HepG2 (cell line): Measurements from ENCODE around the gene GRM7. TPM values are rescaled to one million over a fixed set of nuclear protein-coding genes. Genes with fewer than 3 reads are reported as not detected.

ENCODE experiments used
- ATAC-seq: fragments of 200-7000 bp; cut with Tn5 transposase; 3 replicates; pipeline ENCODE4 v1.9.1; 2020; ENCODE audit warnings: mild to moderate bottlenecking, moderate library complexity
- BruUV-seq: library from RNA; stranded (reverse); fragments of 400-500 nt; replicated peaks from 2 replicates; lab custom pipeline; 2021; lab: Mats Ljungman, UMichigan
- CTCF ChIA-PET: fragments of 300-600 bp; formaldehyde crosslinking; extraction: SDS; loops from one replicate; lab custom pipeline; 2021; ENCODE audit warnings: low total read pairs, inconsistent platforms, low intra/inter-chr PET ratio; lab: Yijun Ruan, JAX
- POLR2A ChIA-PET: fragments of 350-600 bp; sonication (Branson Sonifier 250); formaldehyde crosslinking; loops from one replicate; lab custom pipeline; 2020; ENCODE audit warnings: antibody characterized with exemption, inconsistent platforms; lab: Yijun Ruan, JAX
- DNase-seq: peaks from one replicate; pipeline ENCODE4 v3.0.0-alpha.2; 2015; ENCODE audit warnings: low spot score
- FAIRE-seq: peaks from 3 replicates; lab custom pipeline; 2011; peaks lifted over from hg19 to GRCh38; lab: Jason Lieb, UNC
- H2AFZ ChIP-seq: one replicate; pipeline ENCODE4 v1.6.1; 2011; ENCODE audit warnings: low read length, inconsistent platforms
- H3K27ac ChIP-seq: fragments of 300-600 bp; 3 replicates; pipeline ENCODE4 v1.8.0; 2011; ENCODE audit warnings: mixed run types, mild to moderate bottlenecking, mixed read lengths, low read length, inconsistent platforms; ENCODE audit not compliant: insufficient read depth; ENCODE audit errors: extremely low read length
- H3K27me3 ChIP-seq, 2 experiments: fragments of 200-600 bp in 1 of 2; 2 replicates in 1 of 2; 3 replicates in 1 of 2; pipeline versions ENCODE4 v1.6.0 to v1.8.0; 2011; ENCODE audit warnings: low read length in 2 of 2, mild to moderate bottlenecking in 2 of 2, moderate library complexity in 2 of 2, inconsistent platforms in 1 of 2; ENCODE audit not compliant: insufficient read depth in 2 of 2, control insufficient read depth in 1 of 2
- H3K36me3 ChIP-seq, 2 experiments: fragments of 200-600 bp in 1 of 2; replicated peaks in 1 of 2; 2 replicates in 1 of 2; 3 replicates in 1 of 2; pipeline versions ENCODE4 v1.5.1 to v1.8.0; 2011; ENCODE audit warnings: low read length in 2 of 2, inconsistent platforms in 1 of 2; ENCODE audit not compliant: insufficient read depth in 2 of 2, control insufficient read depth in 1 of 2
- H3K4me1 ChIP-seq: 2 replicates; pipeline ENCODE4 v1.5.1; 2012; ENCODE audit warnings: low read length, inconsistent platforms; ENCODE audit not compliant: insufficient read depth
- H3K4me2 ChIP-seq: 2 replicates; pipeline ENCODE4 v1.6.0; 2011; ENCODE audit warnings: low read depth, low read length, inconsistent platforms
- H3K4me3 ChIP-seq, 3 experiments: fragments of 200-600 bp in 1 of 3; sonication (generic), shearing (Covaris generic) in 1 of 3; replicated peaks in 1 of 3; 2 replicates each; pipeline ENCODE4 v1.5.1; 2011 to 2016; ENCODE audit warnings: low read length in 3 of 3, inconsistent platforms in 2 of 3, low read depth in 2 of 3, mild to moderate bottlenecking in 2 of 3, control low read depth in 1 of 3, mixed read lengths in 1 of 3; ENCODE audit not compliant: insufficient read depth in 1 of 3
- H3K79me2 ChIP-seq: one replicate; pipeline ENCODE4 v1.6.1; 2011; ENCODE audit warnings: low read length, inconsistent platforms; ENCODE audit not compliant: insufficient read depth
- H3K9ac ChIP-seq: 2 replicates; pipeline ENCODE4 v1.6.0; 2011; ENCODE audit warnings: mild to moderate bottlenecking, low read depth, low read length, inconsistent platforms; ENCODE audit not compliant: insufficient read depth
- H3K9me3 ChIP-seq: 2 replicates; pipeline ENCODE4 v1.5.1; 2012; ENCODE audit warnings: mild to moderate bottlenecking, low read length
- H4K20me1 ChIP-seq: 2 replicates; pipeline ENCODE4 v1.6.0; 2011; ENCODE audit warnings: inconsistent platforms, mild to moderate bottlenecking, low read length, moderate library complexity; ENCODE audit not compliant: insufficient read depth
- JARID2 ChIP-seq: sonication (generic); formaldehyde crosslinking; IDR thresholded peaks from 2 replicates; pipeline ENCODE4 v1.8.1; 2023; ENCODE audit warnings: missing genetic modification reagents, inconsistent platforms; ENCODE audit not compliant: insufficient replicate concordance
- REXO4 ChIP-seq: sonication (generic); formaldehyde crosslinking; IDR thresholded peaks from 2 replicates; pipeline ENCODE4 v1.8.0; 2022; ENCODE audit warnings: missing genetic modification reagents, mild to moderate bottlenecking, borderline replicate concordance
- SOX6 ChIP-seq, 2 experiments: fragments of 450-650 bp in 1 of 2; sonication (generic) in 1 of 2; formaldehyde crosslinking in 1 of 2; IDR thresholded peaks; 2 replicates each; pipeline versions ENCODE4 v1.4.0 to v1.6.1; 2017 to 2020; ENCODE audit warnings: antibody characterized with exemption in 1 of 2, mild to moderate bottlenecking in 1 of 2, missing genetic modification reagents in 1 of 2
- TFE3 ChIP-seq: IDR thresholded peaks from 2 replicates; pipeline ENCODE4 v1.6.1; 2016
- ZNF225 ChIP-seq: sonication (generic); formaldehyde crosslinking; IDR thresholded peaks from 2 replicates; pipeline ENCODE4 v1.4.0; 2020; ENCODE audit warnings: mild to moderate bottlenecking, missing genetic modification reagents
- ZZZ3 ChIP-seq: sonication (generic); formaldehyde crosslinking; IDR thresholded peaks from 2 replicates; pipeline ENCODE4 v1.4.0; 2020; ENCODE audit warnings: missing genetic modification reagents, mild to moderate bottlenecking, borderline replicate concordance
- WGBS: methylation state at CpG from one replicate; pipeline ENCODE4 v1.1.6; 2017; ENCODE audit warnings: low lambda C conversion rate; 5-methylcytosine and 5-hydroxymethylcytosine counted together
- in situ Hi-C: cut with HindIII; loops from 2 replicates; pipeline ENCODE4 v1.10.0; 2017; ENCODE audit warnings: low pct_unique_long_range_greater_than_20kb; ENCODE audit not compliant: extremely low pct_ligation_motif_present
- intact Hi-C: fragments of 100-400 bp; cut with micrococcal nuclease; formaldehyde crosslinking; loops from one replicate; pipeline ENCODE4 v1.10.0; 2022; ENCODE audit not compliant: unreplicated experiment
- polyA plus RNA-seq, 8 experiments: library from polyadenylated mRNA; depleted of rRNA in 3 of 8; stranded (reverse) in 7 of 8; unstranded in 1 of 8; fragments of >200 nt; fragmentation: Illumina TruSeq in 4 of 8; extraction: Trizol in 4 of 8; gene quantifications; 2 replicates each; pipeline versions ENCODE4 v1.2.1 to v1.2.3, GENCODE V29; 2011 to 2016; ENCODE audit warnings: low read depth in 4 of 8, missing spikeins in 1 of 8, mixed read lengths in 1 of 8; ENCODE audit not compliant: insufficient read depth in 1 of 8
- total RNA-seq, 5 experiments: library from RNA; depleted of rRNA; stranded (reverse); fragments of >200 nt; fragmentation: Illumina TruSeq; extraction: Trizol; gene quantifications; 2 replicates each; pipeline ENCODE4 v1.2.3, GENCODE V29; 2016; ENCODE audit warnings: low read depth in 1 of 5
- TF ChIP-seq, protein P1 (sequence below): sonication (generic); formaldehyde crosslinking; IDR thresholded peaks from 2 replicates; pipeline ENCODE4 v1.4.0; 2020; ENCODE audit warnings: missing genetic modification reagents, borderline replicate concordance

GRM7 gene
- total and polyA plus RNA-seq, 2 of the 13 experiments (the other 11 are each of a cell fraction or from before 2014, with no cell fraction given): not detected

- POLR2A ChIA-PET: no interaction called here
- in situ Hi-C loops (no loop called here), intact Hi-C loops (no loop called here)
- TF ChIP-seq ZZZ3 (CRISPR knock-in tag) (no peak), TFE3 (CRISPR knock-in tag) (no peak), SOX6 (IDR thresholded peaks at IDR 0.05) (no peak), SOX6 (CRISPR knock-in tag; IDR thresholded peaks at IDR 0.05) (no peak), REXO4 (CRISPR knock-in tag) (no peak), ZNF225 (no peak), JARID2 (CRISPR knock-in tag) (no peak)
- TF ChIP-seq, protein P1, sequence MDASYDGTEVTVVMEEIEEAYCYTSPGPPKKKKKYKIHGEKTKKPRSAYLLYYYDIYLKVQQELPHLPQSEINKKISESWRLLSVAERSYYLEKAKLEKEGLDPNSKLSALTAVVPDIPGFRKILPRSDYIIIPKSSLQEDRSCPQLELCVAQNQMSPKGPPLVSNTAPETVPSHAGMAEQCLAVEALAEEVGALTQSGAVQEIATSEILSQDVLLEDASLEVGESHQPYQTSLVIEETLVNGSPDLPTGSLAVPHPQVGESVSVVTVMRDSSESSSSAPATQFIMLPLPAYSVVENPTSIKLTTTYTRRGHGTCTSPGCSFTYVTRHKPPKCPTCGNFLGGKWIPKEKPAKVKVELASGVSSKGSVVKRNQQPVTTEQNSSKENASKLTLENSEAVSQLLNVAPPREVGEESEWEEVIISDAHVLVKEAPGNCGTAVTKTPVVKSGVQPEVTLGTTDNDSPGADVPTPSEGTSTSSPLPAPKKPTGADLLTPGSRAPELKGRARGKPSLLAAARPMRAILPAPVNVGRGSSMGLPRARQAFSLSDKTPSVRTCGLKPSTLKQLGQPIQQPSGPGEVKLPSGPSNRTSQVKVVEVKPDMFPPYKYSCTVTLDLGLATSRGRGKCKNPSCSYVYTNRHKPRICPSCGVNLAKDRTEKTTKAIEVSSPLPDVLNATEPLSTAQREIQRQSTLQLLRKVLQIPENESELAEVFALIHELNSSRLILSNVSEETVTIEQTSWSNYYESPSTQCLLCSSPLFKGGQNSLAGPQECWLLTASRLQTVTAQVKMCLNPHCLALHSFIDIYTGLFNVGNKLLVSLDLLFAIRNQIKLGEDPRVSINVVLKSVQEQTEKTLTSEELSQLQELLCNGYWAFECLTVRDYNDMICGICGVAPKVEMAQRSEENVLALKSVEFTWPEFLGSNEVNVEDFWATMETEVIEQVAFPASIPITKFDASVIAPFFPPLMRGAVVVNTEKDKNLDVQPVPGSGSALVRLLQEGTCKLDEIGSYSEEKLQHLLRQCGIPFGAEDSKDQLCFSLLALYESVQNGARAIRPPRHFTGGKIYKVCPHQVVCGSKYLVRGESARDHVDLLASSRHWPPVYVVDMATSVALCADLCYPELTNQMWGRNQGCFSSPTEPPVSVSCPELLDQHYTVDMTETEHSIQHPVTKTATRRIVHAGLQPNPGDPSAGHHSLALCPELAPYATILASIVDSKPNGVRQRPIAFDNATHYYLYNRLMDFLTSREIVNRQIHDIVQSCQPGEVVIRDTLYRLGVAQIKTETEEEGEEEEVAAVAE (CRISPR knock-in tag): no peak
- no TSS peak for BruUV-seq
- CTCF ChIA-PET: no interaction called here
- no peaks in the 10 kb centered on the region for H3K79me2 ChIP-seq
- no peaks in the 10 kb centered on the region for H3K4me1 ChIP-seq
- no peak overlapping the region for H2AFZ ChIP-seq
- H3K4me3 ChIP-seq: no peak overlapping the region
- no peaks in the 10 kb centered on the region for H3K27me3 ChIP-seq
- H3K9ac ChIP-seq: no peak overlapping the region
- DNase-seq: no peak
- no peak for FAIRE-seq
- no peaks in the 10 kb centered on the region for H3K36me3 ChIP-seq
- no peaks in the 10 kb centered on the region for H4K20me1 ChIP-seq
- no peak overlapping the region for H3K4me2 ChIP-seq
- no peak for ATAC-seq
- 2% methylated on average over 3 of the region's 3 CpGs for WGBS
- H3K27ac ChIP-seq: no peak overlapping the region
- H3K9me3 ChIP-seq: peaks cover 82% of the 10 kb centered on the region
These were observed 51.3 kb downstream of the GRM7 start for GRCh38 chr3:6912240-6912639.
